H1 (cell line): ENCODE data around the gene MAPKAP1. TPM values are rescaled to one million over a fixed set of nuclear protein-coding genes. Genes with fewer than 3 reads are reported as not detected.

Source experiments
- BRCA1 ChIP-seq: IDR thresholded peaks from 2 replicates; pipeline ENCODE4 v1.6.1; 2012; ENCODE audit warnings: low read depth, low read length, improper control_type of control experiment
- CEBPB ChIP-seq: IDR thresholded peaks from 2 replicates; pipeline ENCODE4 v1.6.1; 2012; ENCODE audit warnings: low read depth, low read length
- GABPA ChIP-seq: IDR thresholded peaks from 2 replicates; pipeline ENCODE4 v1.6.1; 2011; ENCODE audit warnings: mild to moderate bottlenecking, low read length, moderate library complexity, borderline replicate concordance; ENCODE audit not compliant: insufficient read depth
- NANOG ChIP-seq: IDR thresholded peaks from 2 replicates; pipeline ENCODE4 v1.6.1; 2011; ENCODE audit warnings: low read length, low read depth, mild to moderate bottlenecking, inconsistent platforms; ENCODE audit not compliant: insufficient read depth, poor library complexity, severe bottlenecking
- POLR2A ChIP-seq, 2 experiments: IDR thresholded peaks; 1 replicate in 1 of 2; 2 replicates in 1 of 2; pipeline ENCODE4 v1.6.1; 2011; ENCODE audit warnings: low read depth in 2 of 2, low read length in 2 of 2, mild to moderate bottlenecking in 2 of 2; ENCODE audit errors: control extremely low read depth in 1 of 2
- polyA plus RNA-seq, 7 experiments: library from polyadenylated mRNA; depleted of rRNA in 3 of 7; stranded (reverse) in 5 of 7; unstranded in 2 of 7; fragments of >200 nt in 5 of 7; fragments of 200-250 nt in 2 of 7; gene quantifications; 1 replicate in 5 of 7; 2 replicates in 1 of 7; 4 replicates in 1 of 7; pipeline versions ENCODE4 v1.2.1 to v1.2.3, GENCODE V29; 2011 to 2013; ENCODE audit warnings: missing spikeins in 2 of 7, mixed read lengths in 2 of 7
- total RNA-seq: library from RNA; stranded (reverse); fragmentation: NEBNext Ultra II Directional; extraction: Animal tissue kit (Norgen Biotek cat#: 25700); gene quantifications from 2 replicates; pipeline ENCODE4 v1.2.1, GENCODE V29; 2021

Gene MAPKAP1
- total and polyA plus RNA-seq, 2 of the 8 experiments (the other 6 are each of a cell fraction or from before 2014, with no cell fraction given): 79.2 to 140 TPM

GRCh38 chr9:125537442-125538091 is 169.4 kb downstream of the MAPKAP1 start (continued):
- TF ChIP-seq NANOG: no peak
- TF ChIP-seq BRCA1: no peak
- no peak for TF ChIP-seq GABPA
- TF ChIP-seq POLR2A (IDR thresholded peaks at IDR 0.05; ENCODE audit: control extremely low read depth in 1 of 2, low read depth in 2 of 2, low read length in 2 of 2): no peak
- TF ChIP-seq CEBPB: no peak
